K562 (cell line): ENCODE data around the gene EEF2. TPM values are rescaled to one million over a fixed set of nuclear protein-coding genes. Genes with fewer than 3 reads are reported as not detected.

Experiments used
- ADNP ChIP-seq: fragments of 200-800 bp; sonication (Bioruptor generic); IDR thresholded peaks from 2 replicates; pipeline ENCODE4 v1.6.1; 2016; ENCODE audit warnings: missing genetic modification characterization, missing compliant biosample characterization
- BHLHE40 ChIP-seq: IDR thresholded peaks from 2 replicates; pipeline ENCODE4 v1.6.1; 2011; ENCODE audit warnings: low read length, improper control_type of control experiment
- HEY1 ChIP-seq: fragments of 250-450 bp; sonication (Bioruptor Pico); IDR thresholded peaks from 2 replicates; pipeline ENCODE4 v1.5.0; 2020; ENCODE audit warnings: mild to moderate bottlenecking, moderate library complexity, borderline replicate concordance
- JUN ChIP-seq, 2 experiments: sonication (generic) in 1 of 2; formaldehyde crosslinking in 1 of 2; IDR thresholded peaks; 2 replicates each; pipeline versions ENCODE4 v1.6.1 to v1.8.0; 2012 to 2022; ENCODE audit warnings: borderline replicate concordance in 2 of 2, mild to moderate bottlenecking in 2 of 2, improper control_type of control experiment in 1 of 2, low read depth in 1 of 2, low read length in 1 of 2, missing genetic modification reagents in 1 of 2
- KAT2B ChIP-seq: IDR thresholded peaks from one replicate; pipeline ENCODE4 v1.6.1; 2012; ENCODE audit warnings: low read depth, mild to moderate bottlenecking, control low read depth, inconsistent platforms, low read length, moderate library complexity
- NR1H2 ChIP-seq: sonication (generic); formaldehyde crosslinking; IDR thresholded peaks from 2 replicates; pipeline ENCODE4 v1.4.0; 2020; ENCODE audit warnings: mild to moderate bottlenecking, missing genetic modification reagents
- PTRF ChIP-seq: fragments of 450-650 bp; IDR thresholded peaks from 2 replicates; pipeline ENCODE4 v1.6.1; 2016; ENCODE audit warnings: mild to moderate bottlenecking, missing genetic modification characterization, missing compliant biosample characterization
- STAT6 ChIP-seq: sonication (generic); formaldehyde crosslinking; IDR thresholded peaks from 2 replicates; pipeline ENCODE4 v1.8.1; 2023; ENCODE audit warnings: mild to moderate bottlenecking, missing genetic modification reagents
- TBP ChIP-seq: optimal IDR thresholded peaks from 2 replicates; pipeline ENCODE3; 2011; ENCODE audit warnings: low read depth, low read length, improper control_type of control experiment
- TOE1 ChIP-seq, 2 experiments: fragments of 450-650 bp in 1 of 2; sonication (generic) in 1 of 2; formaldehyde crosslinking in 1 of 2; IDR thresholded peaks; 2 replicates each; pipeline versions ENCODE4 v1.7.1 to v1.8.0; 2016 to 2022; ENCODE audit warnings: borderline replicate concordance in 2 of 2, mild to moderate bottlenecking in 2 of 2, antibody characterized with exemption in 1 of 2, inconsistent platforms in 1 of 2, low read depth in 1 of 2, missing genetic modification reagents in 1 of 2, moderate library complexity in 1 of 2
- XRCC3 ChIP-seq: fragments of 450-650 bp; IDR thresholded peaks from 2 replicates; pipeline ENCODE4 v1.6.1; 2017; ENCODE audit warnings: mild to moderate bottlenecking, moderate library complexity
- ZBTB26 ChIP-seq: fragments of 450-650 bp; formaldehyde crosslinking; IDR thresholded peaks from 2 replicates; pipeline ENCODE4 v1.4.0; 2022; ENCODE audit warnings: missing genetic modification characterization
- ZFP91 ChIP-seq: sonication (generic); formaldehyde crosslinking; IDR thresholded peaks from 2 replicates; pipeline ENCODE4 v1.8.0; 2022; ENCODE audit warnings: mild to moderate bottlenecking, missing genetic modification reagents
- ZNF174 ChIP-seq: fragments of 250-450 bp; sonication (Bioruptor Pico); IDR thresholded peaks from 2 replicates; pipeline ENCODE4 v1.4.0; 2020; ENCODE audit warnings: mild to moderate bottlenecking
- ZNF212 ChIP-seq: fragments of 450-650 bp; formaldehyde crosslinking; IDR thresholded peaks from 2 replicates; pipeline ENCODE4 v1.4.0; 2020; ENCODE audit warnings: mild to moderate bottlenecking
- ZNF217 ChIP-seq: sonication (generic); formaldehyde crosslinking; IDR thresholded peaks from 2 replicates; pipeline ENCODE4 v1.8.0; 2022; ENCODE audit warnings: mild to moderate bottlenecking, missing genetic modification reagents
- ZNF280A ChIP-seq: fragments of 450-650 bp; IDR thresholded peaks from 2 replicates; pipeline ENCODE4 v1.6.1; 2018; ENCODE audit warnings: mild to moderate bottlenecking, low read depth; ENCODE audit not compliant: partially characterized antibody
- ZNF354B ChIP-seq: fragments of 250-450 bp; sonication (Bioruptor Pico); IDR thresholded peaks from 2 replicates; pipeline ENCODE4 v1.4.0; 2020
- ZNF507 ChIP-seq: conservative IDR thresholded peaks from 2 replicates; pipeline ENCODE4 v1.6.1; 2017; ENCODE audit warnings: missing genetic modification characterization, missing compliant biosample characterization
- ZNF830 ChIP-seq: fragments of 250-450 bp; sonication (Bioruptor Pico); IDR thresholded peaks from 2 replicates; pipeline ENCODE4 v1.5.0; 2021; ENCODE audit warnings: mild to moderate bottlenecking
- ZSCAN32 ChIP-seq: fragments of 450-650 bp; formaldehyde crosslinking; IDR thresholded peaks from 2 replicates; pipeline ENCODE4 v1.4.0; 2020; ENCODE audit warnings: mild to moderate bottlenecking, moderate library complexity
- polyA plus RNA-seq, 8 experiments: library from polyadenylated mRNA; depleted of rRNA in 4 of 8; stranded (reverse) in 5 of 8; unstranded in 3 of 8; fragments of >200 nt; fragmentation: Nextera tagmentation in 2 of 8; fragmentation: Illumina TruSeq in 1 of 8; extraction: Ambion mirVana in 2 of 8; extraction: Trizol in 1 of 8; gene quantifications; 2 replicates each; pipeline versions ENCODE4 v1.2.1 to v1.2.3, GENCODE V29; 2011 to 2014; ENCODE audit warnings: inconsistent platforms in 1 of 8, missing spikeins in 1 of 8
- total RNA-seq, 7 experiments: library from RNA; depleted of rRNA in 6 of 7; stranded (reverse); fragments of >200 nt in 6 of 7; fragmentation: Illumina TruSeq in 2 of 7; extraction: Trizol in 2 of 7; gene quantifications; 2 replicates each; pipeline versions ENCODE4 v1.2.1 to v1.2.3, GENCODE V29; 2011 to 2021; ENCODE audit warnings: low replicate concordance in 1 of 7

Gene EEF2
- total and polyA plus RNA-seq, 9 of the 15 experiments (the other 6 are each of a cell fraction or from before 2014, with no cell fraction given) = 372 to 3,003 (median 1,453) TPM

GRCh38 chr19:3982701-3983541, 2.3 kb downstream of the EEF2 start (continued):
- no peak for TF ChIP-seq ZBTB26
- TF ChIP-seq HEY1 (CRISPR knock-in tag) = no peak
- no peak for TF ChIP-seq STAT6
- no peak for TF ChIP-seq XRCC3
- TF ChIP-seq ZNF280A = no peak
- no peak for TF ChIP-seq TOE1 (IDR thresholded peaks at IDR 0.05; ENCODE audit: borderline replicate concordance)
- TF ChIP-seq TOE1 (CRISPR knock-in tag; IDR thresholded peaks at IDR 0.05; ENCODE audit: borderline replicate concordance, low read depth) = no peak
- no peak for TF ChIP-seq NR1H2 (CRISPR knock-in tag)
- TF ChIP-seq BHLHE40 = no peak
- no peak for TF ChIP-seq ZNF212
- no peak for TF ChIP-seq ZNF217 (CRISPR knock-in tag)
- no peak for TF ChIP-seq ZFP91
- no peak for TF ChIP-seq ZNF507 (tag)
- no peak for TF ChIP-seq PTRF (tag)
- no peak for TF ChIP-seq TBP
- no peak for TF ChIP-seq ZNF354B (CRISPR knock-in tag)
- no peak for TF ChIP-seq JUN (IDR thresholded peaks at IDR 0.05; ENCODE audit: borderline replicate concordance, low read depth, low read length)
- peak; percentile 42; the same call in 1 of the 2 replicates for TF ChIP-seq JUN (CRISPR knock-in tag; IDR thresholded peaks at IDR 0.05; ENCODE audit: borderline replicate concordance)
- TF ChIP-seq ZNF830 = no peak
- TF ChIP-seq ZSCAN32 (CRISPR knock-in tag) = no peak
- no peak for TF ChIP-seq ZNF174 (CRISPR knock-in tag)
- no peak for TF ChIP-seq ADNP (tag)
- TF ChIP-seq KAT2B = no peak
